Thyroid gland (tissue), 4 donors: ENCODE data around the gene MAP1LC3B.

ENCODE experiments used
- POLR2A ChIP-seq, 2 donors: fragments of 450-650 bp; IDR thresholded peaks; one replicate each; pipeline ENCODE4 v1.6.1; 2017; ENCODE audit warnings: antibody characterized with exemption in 2 of 2, mild to moderate bottlenecking in 2 of 2, moderate library complexity in 1 of 2
- TF ChIP-seq, protein P1 (sequence below), 6 experiments: fragments of 200-600 bp in 3 of 6; fragments of 450-650 bp in 3 of 6; sonication (generic) in 3 of 6; IDR thresholded peaks; one replicate each; pipeline ENCODE4 v1.5.1; 2016 to 2019; ENCODE audit warnings: antibody characterized with exemption in 6 of 6, mild to moderate bottlenecking in 2 of 6, inconsistent platforms in 1 of 6, moderate library complexity in 1 of 6

DNA sequence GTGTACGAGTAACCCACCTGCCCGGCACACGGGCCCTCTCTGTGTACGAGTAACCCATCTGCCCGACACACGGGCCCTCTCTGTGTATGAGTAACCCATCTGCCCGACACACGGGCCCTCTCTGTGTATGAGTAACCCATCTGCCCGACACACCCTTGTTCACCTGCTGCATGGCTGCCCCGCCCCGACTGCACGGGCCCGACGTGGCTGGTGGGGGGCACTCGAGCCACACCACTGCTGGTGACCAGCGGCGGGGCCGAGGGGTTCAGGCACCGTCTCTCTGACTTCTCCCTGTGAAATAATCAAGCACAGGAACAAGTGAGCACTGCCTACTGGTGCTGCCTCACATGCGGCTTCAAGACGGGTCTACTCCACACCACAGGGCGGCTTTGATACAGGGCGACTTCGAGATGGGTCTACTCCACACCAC lies 22.1 kb downstream of the MAP1LC3B start:
- TF ChIP-seq, protein P1, sequence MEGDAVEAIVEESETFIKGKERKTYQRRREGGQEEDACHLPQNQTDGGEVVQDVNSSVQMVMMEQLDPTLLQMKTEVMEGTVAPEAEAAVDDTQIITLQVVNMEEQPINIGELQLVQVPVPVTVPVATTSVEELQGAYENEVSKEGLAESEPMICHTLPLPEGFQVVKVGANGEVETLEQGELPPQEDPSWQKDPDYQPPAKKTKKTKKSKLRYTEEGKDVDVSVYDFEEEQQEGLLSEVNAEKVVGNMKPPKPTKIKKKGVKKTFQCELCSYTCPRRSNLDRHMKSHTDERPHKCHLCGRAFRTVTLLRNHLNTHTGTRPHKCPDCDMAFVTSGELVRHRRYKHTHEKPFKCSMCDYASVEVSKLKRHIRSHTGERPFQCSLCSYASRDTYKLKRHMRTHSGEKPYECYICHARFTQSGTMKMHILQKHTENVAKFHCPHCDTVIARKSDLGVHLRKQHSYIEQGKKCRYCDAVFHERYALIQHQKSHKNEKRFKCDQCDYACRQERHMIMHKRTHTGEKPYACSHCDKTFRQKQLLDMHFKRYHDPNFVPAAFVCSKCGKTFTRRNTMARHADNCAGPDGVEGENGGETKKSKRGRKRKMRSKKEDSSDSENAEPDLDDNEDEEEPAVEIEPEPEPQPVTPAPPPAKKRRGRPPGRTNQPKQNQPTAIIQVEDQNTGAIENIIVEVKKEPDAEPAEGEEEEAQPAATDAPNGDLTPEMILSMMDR (IDR thresholded peaks at IDR 0.05) = no peak
- TF ChIP-seq POLR2A (IDR thresholded peaks at IDR 0.05) = no peak
